Middle frontal gyrus (tissue), 1 donor: ENCODE results near the gene CKAP5.
"Not testable (repeated sequence)": the region's sequence is repeated elsewhere in the genome, so short reads cannot be mapped to it uniquely, and the experiment has no call there.

Source experiments
- DNase-seq: peaks from one replicate; pipeline ENCODE4 v3.0.0-alpha.2; 2015; ENCODE audit warnings: low spot score; ENCODE audit errors: extremely low spot score

Gene CKAP5

GRCh38 chr11:46855167-46855566 is 9.1 kb upstream of the CKAP5 start:
- no peak for DNase-seq

- no peak for DNase-seq
Observed at GRCh38 chr11:46850829-46851380, 4.8 kb upstream of the CKAP5 start.

GRCh38 chr11:46849631-46850030 is 3.6 kb upstream of the CKAP5 start:
- DNase-seq: no peak

- no peak for DNase-seq
Observed at GRCh38 chr11:46846510-46846830, 390 bp upstream of the CKAP5 start.

- DNase-seq: no peak
Observed at GRCh38 chr11:46845440-46845739, 690 bp downstream of the CKAP5 start.

GRCh38 chr11:46840116-46840515 is 6.0 kb downstream of the CKAP5 start:
- no peak for DNase-seq

GRCh38 chr11:46838501-46838900 is 7.6 kb downstream of the CKAP5 start:
- no peak for DNase-seq

GRCh38 chr11:46837860-46838259 is 8.2 kb downstream of the CKAP5 start:
- DNase-seq: no peak

- no peak for DNase-seq
Observed at GRCh38 chr11:46836870-46837269, 9.2 kb downstream of the CKAP5 start.

GRCh38 chr11:46836431-46836830 is 9.6 kb downstream of the CKAP5 start:
- no peak for DNase-seq

- no peak for DNase-seq
Observed at GRCh38 chr11:46835897-46836296, 10.2 kb downstream of the CKAP5 start.

- no peak for DNase-seq
Observed at GRCh38 chr11:46834821-46835220, 11.3 kb downstream of the CKAP5 start.

- DNase-seq: no peak
Observed at GRCh38 chr11:46832511-46833214, 13.4 kb downstream of the CKAP5 start.

- no peak for DNase-seq
Observed at GRCh38 chr11:46827995-46828394, 18.1 kb downstream of the CKAP5 start.

GRCh38 chr11:46826310-46827044 is 19.6 kb downstream of the CKAP5 start:
- peak; percentile 63 for DNase-seq

- DNase-seq: no peak
Observed at GRCh38 chr11:46808799-46809431, 37.2 kb downstream of the CKAP5 start.

GRCh38 chr11:46801694-46802470 is 44.2 kb downstream of the CKAP5 start:
- no peak for DNase-seq

- DNase-seq: no peak
Observed at GRCh38 chr11:46800177-46800576, 45.9 kb downstream of the CKAP5 start.

- DNase-seq: not testable (repeated sequence)
Observed at GRCh38 chr11:46799725-46800124, 46.4 kb downstream of the CKAP5 start.

- DNase-seq: no peak
Observed at GRCh38 chr11:46778416-46778815, 67.7 kb downstream of the CKAP5 start.

GRCh38 chr11:46776878-46777277 is 69.2 kb downstream of the CKAP5 start:
- DNase-seq: no peak
